Kasumi-1 (cell line): Measurements from ENCODE around the gene KCTD19.

Source experiments
- DNase-seq, 2 experiments: peaks; one replicate each; lab custom pipeline; 2025; lab: John Stamatoyannopoulos, UW

KCTD19 gene

DNA sequence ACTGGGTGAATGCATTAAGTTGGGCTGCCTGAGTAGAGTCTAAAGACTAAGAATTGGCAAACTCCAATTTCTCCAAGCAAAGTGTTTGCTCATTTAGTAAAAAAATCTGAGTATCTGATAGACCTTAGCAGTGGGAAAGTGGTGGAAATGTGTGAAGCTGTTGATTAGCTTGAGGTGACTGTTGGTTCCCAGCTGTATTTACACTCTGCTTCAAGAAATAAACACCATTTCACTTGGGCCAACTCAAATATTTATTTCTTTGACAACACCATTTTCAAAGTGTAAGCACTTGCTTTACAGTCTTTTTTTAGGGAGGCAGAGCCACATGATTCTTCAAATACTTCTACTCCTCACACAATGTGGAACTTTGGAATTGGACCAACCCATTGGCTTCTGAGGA, 8.7 kb downstream of the KCTD19 start:
- DNase-seq: no peak

- DNase-seq: no peak
These were observed 13.8 kb downstream of the KCTD19 start for GRCh38 chr16:67312719-67313118.

DNA sequence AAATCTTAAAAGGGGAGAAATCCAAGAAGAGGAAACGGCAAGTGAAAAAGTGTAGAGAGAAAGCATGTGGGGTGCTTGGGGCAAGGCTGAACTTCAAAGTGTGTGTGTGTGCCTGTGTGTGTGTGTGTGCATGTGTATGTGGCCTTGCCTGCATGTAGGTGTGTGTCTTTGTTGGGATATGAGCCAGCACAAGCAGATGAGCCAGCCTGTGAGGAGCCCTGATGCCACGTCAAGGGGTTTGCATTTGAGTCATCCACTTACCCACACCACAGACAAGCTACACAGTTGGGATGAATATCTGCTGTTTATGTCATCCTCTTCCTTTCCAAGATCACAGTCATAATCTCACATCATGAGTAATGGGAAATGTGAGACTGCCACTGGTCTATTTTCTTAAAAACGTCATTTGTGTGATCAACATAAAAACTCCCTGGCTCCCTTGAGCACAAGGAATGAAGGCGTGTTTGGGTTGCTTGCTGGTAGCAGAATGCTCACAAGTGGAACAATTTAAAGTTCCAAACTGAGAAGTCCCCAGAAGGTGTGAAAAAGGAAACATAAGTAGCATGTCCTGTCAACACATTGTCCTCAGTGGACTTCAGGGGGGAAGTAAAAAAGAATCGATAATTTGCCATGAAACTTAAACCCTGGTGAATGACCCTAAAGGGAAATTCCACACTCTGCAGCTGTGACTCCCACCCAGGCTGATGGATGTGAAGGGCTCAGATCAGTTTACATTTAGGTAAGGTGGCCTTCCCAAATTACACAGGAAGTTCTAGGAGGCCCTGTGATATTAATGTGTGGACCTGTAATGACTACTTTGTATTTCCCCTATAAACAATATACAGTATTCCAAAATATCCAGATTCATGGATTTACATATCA, 14.7 kb downstream of the KCTD19 start:
- no peak for DNase-seq

- no peak for DNase-seq
These were observed 16.0 kb downstream of the KCTD19 start for GRCh38 chr16:67310561-67310960.

GRCh38 chr16:67305216-67306071, 21.1 kb downstream of the KCTD19 start:
- DNase-seq: no peak

- no peak for DNase-seq
These were observed 22.5 kb downstream of the KCTD19 start for GRCh38 chr16:67304020-67304419.

DNA sequence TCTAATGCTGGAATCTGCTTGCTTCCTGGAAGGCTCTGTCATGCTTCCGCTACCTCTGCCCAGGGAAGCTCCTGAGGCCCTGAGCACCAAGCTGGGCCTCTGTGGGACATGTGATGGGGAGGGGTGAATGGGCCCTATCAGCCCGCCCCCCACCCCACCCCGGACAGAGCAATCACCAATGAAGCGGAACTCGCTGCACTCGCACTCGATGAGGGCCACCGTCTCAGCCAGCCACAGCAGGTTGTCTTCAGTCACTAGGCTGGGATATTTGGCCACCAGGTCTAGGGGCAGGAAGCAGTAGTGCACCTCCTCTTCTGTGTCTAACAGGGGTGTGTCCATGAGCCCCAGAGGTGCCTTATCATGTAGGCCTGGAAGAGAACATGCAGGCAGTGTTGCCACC, 23.6 kb downstream of the KCTD19 start:
- no peak for DNase-seq

- DNase-seq: no peak
These were observed 24.5 kb downstream of the KCTD19 start for GRCh38 chr16:67302076-67302475.

DNA sequence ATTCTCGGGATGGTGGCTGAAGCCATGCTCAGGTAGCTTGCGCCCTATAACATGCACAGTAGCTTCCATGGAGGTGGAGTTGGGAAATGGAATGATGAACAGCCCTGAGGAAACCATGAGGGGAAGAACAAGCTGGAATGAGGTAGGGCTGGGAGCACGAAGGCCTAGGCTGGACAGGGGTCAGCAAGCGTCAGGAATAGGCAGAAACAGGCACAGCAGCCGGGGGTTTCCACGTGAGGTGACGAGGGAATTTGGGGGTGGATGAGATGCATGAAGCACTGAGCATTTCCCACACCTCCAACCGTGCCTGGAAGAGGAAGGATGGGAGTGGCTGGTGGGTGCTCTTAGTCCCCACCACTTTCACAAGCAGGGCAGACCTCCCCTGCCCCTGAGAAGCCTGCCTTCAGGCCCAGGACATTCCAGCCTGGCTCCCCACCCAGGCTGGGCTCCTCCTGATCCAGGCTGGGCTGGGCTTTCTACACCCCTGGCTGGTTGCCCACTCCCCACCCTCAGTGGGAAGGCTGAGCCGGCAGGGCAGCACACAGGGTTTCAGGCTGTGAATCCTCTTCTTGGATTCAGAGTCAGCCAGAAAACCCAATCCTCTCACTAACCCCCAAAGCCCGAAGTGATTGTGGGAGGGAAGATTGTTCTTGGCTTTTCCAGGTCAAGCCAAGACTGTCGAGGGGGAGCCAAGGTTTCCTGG, 25.3 kb downstream of the KCTD19 start:
- no peak for DNase-seq

- no peak for DNase-seq
These were observed 27.3 kb downstream of the KCTD19 start for GRCh38 chr16:67299269-67299668.

GRCh38 chr16:67298277-67298676, 28.3 kb downstream of the KCTD19 start:
- DNase-seq: no peak

- no peak for DNase-seq
These were observed 30.1 kb downstream of the KCTD19 start for GRCh38 chr16:67296420-67296819.

DNA sequence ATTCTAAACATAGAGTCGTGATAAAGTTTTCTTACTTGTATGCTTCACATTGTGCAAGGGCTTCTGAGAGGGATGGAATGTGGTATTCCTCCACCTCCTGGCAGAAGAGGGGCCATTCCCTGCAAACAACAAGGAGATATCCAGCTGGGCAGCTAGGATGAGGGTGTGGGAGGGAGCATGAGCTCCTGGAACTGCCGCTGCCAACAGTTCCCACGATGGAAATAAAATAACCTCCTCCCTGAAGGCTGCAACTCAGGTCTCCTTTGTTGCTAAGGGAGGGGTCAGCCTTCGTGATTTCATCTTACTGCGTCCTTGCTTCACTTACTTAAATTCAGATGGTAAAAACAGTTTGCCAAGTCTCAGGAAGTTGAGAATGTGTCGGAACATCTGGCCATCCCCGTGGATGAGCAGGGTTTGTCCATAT, 31.6 kb downstream of the KCTD19 start:
- DNase-seq: no peak

DNA sequence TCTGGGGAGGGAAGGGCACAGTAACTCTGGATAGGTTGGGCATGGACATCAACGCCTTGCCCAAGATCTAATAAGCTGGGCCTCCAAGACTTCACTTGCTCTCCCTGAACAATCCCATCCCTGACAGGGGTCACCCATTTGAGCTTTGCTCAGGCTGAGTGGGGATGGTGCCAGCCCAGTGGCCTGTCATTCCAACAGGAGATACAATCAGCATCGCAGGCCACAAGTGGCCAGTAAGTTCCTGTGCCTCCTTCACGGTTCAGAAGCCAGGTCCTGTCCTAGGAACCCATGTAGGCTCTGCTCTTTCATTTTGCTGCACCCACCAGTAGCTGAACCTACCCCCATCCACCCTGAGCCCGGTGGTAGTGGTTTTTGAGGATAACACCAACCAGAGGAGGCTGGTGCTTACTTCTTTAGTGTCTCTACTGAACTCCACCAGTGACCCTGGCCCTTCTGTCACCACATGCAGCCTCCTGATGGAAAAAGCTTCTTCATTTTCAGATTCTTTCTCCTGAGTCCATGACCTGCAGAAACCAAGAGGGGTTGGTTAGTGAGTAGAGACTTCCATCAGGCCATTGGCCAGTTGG, 32.3 kb downstream of the KCTD19 start:
- DNase-seq: no peak

DNA sequence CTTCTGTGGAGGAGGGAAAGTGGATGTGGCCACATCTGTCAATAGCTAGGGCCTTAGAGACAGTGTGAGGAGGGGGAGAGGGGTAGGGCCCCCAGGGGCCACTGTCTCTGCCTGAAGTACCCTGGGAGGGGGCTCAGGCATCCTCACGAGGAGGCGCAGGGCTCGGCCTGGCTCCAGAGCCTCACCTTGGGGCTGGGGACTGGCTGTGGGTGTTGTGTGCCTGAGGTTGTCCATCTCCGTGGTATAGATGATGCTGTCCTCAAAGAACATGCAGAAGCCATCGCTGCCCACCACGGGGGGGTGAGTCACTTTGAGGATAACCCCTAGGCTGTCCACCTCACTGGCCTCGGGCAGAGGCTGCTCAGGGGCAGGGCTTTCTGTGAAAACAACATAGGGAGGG, 35.1 kb downstream of the KCTD19 start:
- no peak for DNase-seq

DNA sequence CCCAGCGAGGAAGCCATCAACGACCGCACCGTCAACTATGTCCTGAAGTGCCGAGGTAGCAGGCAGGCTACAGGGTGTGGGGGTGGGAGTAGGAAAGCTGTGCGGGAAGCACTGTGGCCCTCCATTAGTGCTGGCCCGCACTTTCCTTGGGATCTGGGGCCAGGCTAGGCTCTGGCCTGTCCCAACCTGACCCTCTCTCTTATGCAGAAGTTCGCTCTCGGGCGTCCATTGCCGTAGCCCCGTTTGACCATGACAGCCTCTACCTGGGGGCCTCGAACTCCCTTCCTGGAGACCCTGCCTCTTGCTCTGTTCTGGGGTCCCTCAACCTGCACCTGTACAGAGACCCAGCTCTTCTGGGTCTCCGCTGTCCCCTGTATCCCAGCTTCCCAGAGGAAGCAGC, 38.6 kb downstream of the KCTD19 start:
- no peak for DNase-seq

- no peak for DNase-seq
These were observed 39.9 kb downstream of the KCTD19 start for GRCh38 chr16:67286441-67287235.

DNA sequence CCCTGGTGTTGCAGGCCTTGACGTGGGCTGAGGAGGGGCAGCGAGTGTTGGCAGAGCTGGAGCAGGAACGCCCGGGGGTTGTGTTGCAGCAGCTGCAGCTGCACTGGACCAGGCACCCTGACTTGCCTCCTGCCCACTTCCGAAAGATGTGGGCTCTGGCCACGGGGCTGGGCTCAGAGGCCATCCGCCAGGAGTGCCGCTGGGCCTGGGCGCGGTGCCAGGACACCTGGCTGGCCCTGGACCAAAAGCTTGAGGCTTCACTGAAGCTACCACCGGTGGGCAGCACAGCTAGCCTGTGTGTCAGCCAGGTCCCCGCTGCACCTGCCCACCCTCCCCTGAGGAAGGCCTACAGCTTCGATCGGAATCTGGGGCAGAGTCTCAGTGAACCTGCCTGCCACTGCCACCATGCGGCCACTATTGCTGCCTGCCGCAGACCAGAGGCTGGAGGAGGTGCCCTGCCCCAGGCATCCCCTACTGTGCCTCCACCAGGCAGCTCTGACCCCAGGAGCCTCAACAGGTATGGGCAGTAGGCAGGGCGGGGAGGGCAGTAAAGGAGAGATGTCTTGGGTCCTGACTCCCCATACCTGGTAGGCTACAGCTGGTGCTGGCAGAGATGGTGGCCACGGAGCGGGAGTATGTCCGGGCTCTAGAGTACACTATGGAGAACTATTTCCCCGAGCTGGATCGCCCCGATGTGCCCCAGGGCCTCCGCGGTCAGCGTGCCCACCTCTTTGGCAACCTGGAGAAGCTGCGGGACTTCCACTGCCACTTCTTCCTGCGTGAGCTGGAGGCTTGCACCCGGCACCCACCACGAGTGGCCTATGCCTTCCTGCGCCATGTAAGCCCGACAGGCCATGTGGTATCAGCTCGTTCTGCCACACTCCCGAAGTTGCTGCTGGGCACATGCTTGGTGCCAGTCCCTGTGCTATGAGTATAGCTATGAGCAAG, 41.6 kb downstream of the KCTD19 start:
- no peak for DNase-seq

- no peak for DNase-seq
These were observed 42.5 kb downstream of the KCTD19 start for GRCh38 chr16:67283826-67284555.
